Smooth muscle cell of the brain vasculature (primary cell): ENCODE data around the gene KRTAP12-1.
"Not testable (repeated sequence)": the region's sequence is repeated elsewhere in the genome, so short reads cannot be mapped to it uniquely, and the experiment has no call there.

Experiments
- DNase-seq: peaks from one replicate; pipeline ENCODE4 v3.0.0-alpha.2; 2012; ENCODE audit warnings: low read depth, low spot score

KRTAP12-1 gene

GRCh38 chr21:44670642-44671432, 11.1 kb downstream of the KRTAP12-1 start:
- no peak for DNase-seq

GRCh38 chr21:44667612-44668011, 14.4 kb downstream of the KRTAP12-1 start:
- DNase-seq: no peak

- no peak for DNase-seq
Observed at GRCh38 chr21:44666401-44667320, 15.3 kb downstream of the KRTAP12-1 start, which contains the start of gene KRTAP12-2. Gene KRTAP12-2 (minus strand): TSS chr21:44666927. CDS start chr21:44666886, 41 bp downstream.

- no peak for DNase-seq
Observed at GRCh38 chr21:44664691-44665090, 17.3 kb downstream of the KRTAP12-1 start.

- not testable (repeated sequence) for DNase-seq
Observed at GRCh38 chr21:44661567-44661966, 20.4 kb downstream of the KRTAP12-1 start.

- DNase-seq: no peak
Observed at GRCh38 chr21:44658913-44659595, 22.9 kb downstream of the KRTAP12-1 start.

GRCh38 chr21:44658541-44658910, 23.4 kb downstream of the KRTAP12-1 start:
- no peak for DNase-seq

- no peak for DNase-seq
Observed at GRCh38 chr21:44657635-44658540, 24.1 kb downstream of the KRTAP12-1 start, which contains the start of gene KRTAP12-3. Gene KRTAP12-3 (plus strand): TSS chr21:44657932. CDS start chr21:44657980, 48 bp downstream.

- DNase-seq: no peak
Observed at GRCh38 chr21:44656868-44657267, 25.1 kb downstream of the KRTAP12-1 start.

- no peak for DNase-seq
Observed at GRCh38 chr21:44654576-44655175, 27.3 kb downstream of the KRTAP12-1 start, which contains the start of gene KRTAP12-4. Gene KRTAP12-4 (minus strand): TSS chr21:44654659. CDS start chr21:44654614, 45 bp downstream.

GRCh38 chr21:44653656-44654575, 28.0 kb downstream of the KRTAP12-1 start:
- DNase-seq: no peak

GRCh38 chr21:44653123-44653522, 28.8 kb downstream of the KRTAP12-1 start:
- no peak for DNase-seq

GRCh38 chr21:44650973-44651675, 30.8 kb downstream of the KRTAP12-1 start:
- DNase-seq: no peak

GRCh38 chr21:44650265-44650972, 31.5 kb downstream of the KRTAP12-1 start:
- no peak for DNase-seq

GRCh38 chr21:44649521-44650100, 32.4 kb downstream of the KRTAP12-1 start:
- no peak for DNase-seq

GRCh38 chr21:44648557-44649311, 33.2 kb downstream of the KRTAP12-1 start:
- DNase-seq: no peak

GRCh38 chr21:44647222-44647552, 34.8 kb downstream of the KRTAP12-1 start:
- no peak for DNase-seq
